ENCODE measurements around the gene ZMAT2. TPM values are rescaled to one million over a fixed set of nuclear protein-coding genes. Genes with fewer than 3 reads are reported as not detected.
"Not testable (repeated sequence)": the region's sequence is repeated elsewhere in the genome, so short reads cannot be mapped to it uniquely, and the experiment has no call there.

The ZMAT2 gene
- 10 to 100 TPM; 55.0 to 93.8 (median 73.5) TPM for total RNA-seq

DNA sequence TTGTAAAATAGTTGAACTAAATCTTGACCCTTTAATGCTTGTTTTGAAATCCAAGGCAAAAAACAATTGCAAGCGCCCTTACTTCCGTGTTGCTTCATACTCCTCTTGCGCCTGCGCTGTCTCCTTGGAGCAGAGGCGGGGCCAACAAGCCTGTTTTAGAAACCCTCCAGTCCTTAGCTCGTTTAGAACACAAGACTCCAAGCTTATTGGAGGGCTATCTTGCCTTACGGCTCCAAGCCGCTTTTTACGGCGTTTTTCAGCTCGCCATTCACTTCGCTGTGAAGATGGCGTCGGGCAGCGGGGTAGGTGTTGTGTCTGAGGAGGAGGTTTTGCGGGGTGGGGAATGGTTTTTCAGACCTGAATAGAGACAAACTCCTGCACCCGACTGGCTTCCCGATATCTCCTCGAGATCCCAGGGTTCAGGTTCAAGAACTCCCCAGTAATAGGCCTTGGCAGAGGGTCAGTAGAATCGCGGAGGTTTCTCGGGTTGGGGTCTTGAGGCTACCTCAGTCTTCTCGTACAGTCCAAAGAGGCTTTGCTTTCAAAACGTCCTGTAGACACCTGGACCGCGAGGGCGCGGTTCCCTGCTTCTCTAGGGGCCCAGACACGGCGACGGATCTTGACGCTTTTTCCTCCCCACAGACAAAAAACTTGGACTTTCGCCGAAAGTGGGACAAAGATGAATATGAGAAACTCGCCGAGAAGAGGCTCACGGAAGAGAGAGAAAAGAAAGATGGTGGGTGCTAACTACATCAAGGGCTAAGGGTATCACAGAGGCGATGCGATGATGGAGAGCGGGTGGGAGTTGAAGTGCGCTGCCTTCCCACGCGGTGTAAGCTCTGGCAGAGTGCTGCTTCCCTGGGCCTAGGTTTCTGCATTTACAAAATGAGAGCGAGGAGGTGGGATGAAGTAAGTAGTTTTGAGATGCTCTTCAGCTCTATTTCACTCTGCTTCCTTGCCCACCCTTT, at the start of gene ZMAT2:
ZMAT2 (plus strand) TSS at position 271 of the 968 bp plus-strand sequence; CDS start at position 285, 14 bp downstream.
- H3K27ac ChIP-seq = peak within 1 kb of the TSS; percentile 18 to 84
- H3K4me3 ChIP-seq = peak within 1 kb of the TSS; percentile 41 to 76 (median 69)
- in situ Hi-C loops (cut with MboI; ENCODE audit: low pct_unique_long_range_greater_than_20kb in 2 of 9, low sequenced_read_pairs in 9 of 9, unreplicated experiment in 9 of 9) = no loop called here
- H3K4me1 ChIP-seq (replicated peaks in 1 of 2) = peaks cover 5 to 7% of the 10 kb centered on the region in 2 donors
- 0 to 12% (median 2%) methylated on average over 5 to 29 of the region's 44 CpGs; no CpG with 5 or more reads in 2 of the 10 experiments for WGBS, 10 experiments
- peak; percentile 93 to 99 (median 98) for ATAC-seq (replicated peaks in 6 of 8)

GRCh38 chr5:140658870-140659269, 41.4 kb upstream of the ZMAT2 start:
- Histone ChIP-seq H3K4me1 (replicated peaks in 1 of 2) (peaks cover 3% of the 10 kb centered on the region in 2 donors), H3K4me3 (no peak overlapping the region), H3K27ac (no peak overlapping the region)
- ATAC-seq (replicated peaks in 6 of 8) = no peak
- 94 to 100% (median 96%) methylated on average over 4 to 16 of the region's 17 CpGs; no CpG with 5 or more reads in 2 of the 10 experiments for WGBS, 10 experiments
- in situ Hi-C loops (cut with MboI; ENCODE audit: low pct_unique_long_range_greater_than_20kb in 2 of 9, low sequenced_read_pairs in 9 of 9, unreplicated experiment in 9 of 9) = loop anchor here in 2 of 9 experiments (25.0 kb wide), 1 partner anchor 97 kb away; the partner anchor contains the start of genes APBB3 (in 2 of the 2), SLC35A4 (in 2 of the 2) and SRA1 (in 2 of the 2)

- not testable (repeated sequence) for ATAC-seq (replicated peaks in 6 of 8); H3K4me3 ChIP-seq; H3K4me1 ChIP-seq (replicated peaks in 1 of 2); H3K27ac ChIP-seq
- in situ Hi-C loops (cut with MboI; ENCODE audit: low pct_unique_long_range_greater_than_20kb in 2 of 9, low sequenced_read_pairs in 9 of 9, unreplicated experiment in 9 of 9) = loop anchor here in 2 of 9 experiments (25.0 kb wide), 1 partner anchor 98 kb away; the partner anchor contains the start of genes APBB3 (in 2 of the 2), SLC35A4 (in 2 of the 2) and SRA1 (in 2 of the 2)
- WGBS, 10 experiments = 17 to 100% (median 69%) methylated on average over 1 to 6 of the region's 6 CpGs
These were observed 39.9 kb upstream of the ZMAT2 start for GRCh38 chr5:140660371-140660770.

- peak in 2 of 8 experiments; percentile 11 to 13 for ATAC-seq (replicated peaks in 6 of 8)
- 0 to 59% (median 36%) methylated on average over 1 to 18 of the region's 18 CpGs; no CpG with 5 or more reads in 3 of the 10 experiments for WGBS, 10 experiments
- in situ Hi-C loops (cut with MboI; ENCODE audit: low pct_unique_long_range_greater_than_20kb in 2 of 9, low sequenced_read_pairs in 9 of 9, unreplicated experiment in 9 of 9) = loop anchor here in 2 of 9 experiments (25.0 kb wide), 1 partner anchor 102 kb away; the partner anchor contains the start of genes APBB3 (in 2 of the 2), SLC35A4 (in 2 of the 2) and SRA1 (in 2 of the 2)
- peak overlapping the region; percentile 72 to 84 (median 75) for H3K4me3 ChIP-seq
- peaks cover 14 to 15% of the 10 kb centered on the region in 2 donors for H3K4me1 ChIP-seq (replicated peaks in 1 of 2)
- peak overlapping the region; percentile 85 for H3K27ac ChIP-seq
These were observed 36.3 kb upstream of the ZMAT2 start for GRCh38 chr5:140664030-140664358.

DNA sequence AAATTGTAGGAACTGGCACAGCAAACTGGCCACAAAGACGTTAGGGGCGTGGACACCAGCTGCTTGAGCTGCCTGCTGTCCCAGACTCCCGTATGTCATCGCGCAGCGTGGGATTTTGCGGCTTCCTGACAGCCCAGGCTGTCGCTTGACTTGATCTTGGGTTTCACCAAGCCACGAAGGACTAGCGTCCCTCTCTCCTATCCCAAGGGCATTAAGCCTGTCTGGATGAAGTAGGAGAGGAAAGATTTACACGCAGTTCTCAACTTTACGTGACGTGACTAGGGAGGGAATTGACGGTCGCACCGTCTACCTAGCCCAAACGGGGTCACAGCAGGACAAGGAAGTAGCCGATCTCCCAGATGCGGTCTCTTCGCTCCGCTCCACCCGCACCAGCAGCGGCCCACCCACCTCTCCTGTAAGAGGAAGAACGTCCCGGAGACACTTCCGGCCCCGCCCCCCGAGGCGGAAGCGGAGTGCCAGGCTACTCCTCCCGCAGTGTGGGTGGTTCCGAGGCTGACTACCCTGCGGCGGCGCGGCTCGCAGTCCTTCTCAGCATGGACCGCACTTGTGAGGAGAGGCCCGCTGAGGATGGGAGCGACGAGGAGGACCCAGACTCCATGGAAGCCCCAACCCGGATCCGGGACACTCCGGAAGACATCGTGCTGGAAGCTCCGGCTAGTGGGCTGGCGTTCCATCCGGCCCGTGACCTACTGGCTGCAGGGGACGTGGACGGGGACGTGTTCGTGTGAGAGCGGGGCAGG, 35.7 kb upstream of the ZMAT2 start, which contains the start of gene WDR55:
WDR55 (plus strand) TSS at position 546 of the 761 bp plus-strand sequence; CDS start at position 555, 9 bp downstream.
- in situ Hi-C loops (cut with MboI; ENCODE audit: low pct_unique_long_range_greater_than_20kb in 2 of 9, low sequenced_read_pairs in 9 of 9, unreplicated experiment in 9 of 9) = loop anchor here in 2 of 9 experiments (25.0 kb wide), 1 partner anchor 102 kb away; the partner anchor contains the start of genes APBB3 (in 2 of the 2), SLC35A4 (in 2 of the 2) and SRA1 (in 2 of the 2)
- Histone ChIP-seq H3K27ac (peak within 1 kb of the TSS; percentile 85), H3K4me3 (peak within 1 kb of the TSS; percentile 72 to 84 (median 75)), H3K4me1 (replicated peaks in 1 of 2) (peaks cover 14 to 15% of the 10 kb centered on the region in 2 donors)
- peak; percentile 90 to 97 (median 94) for ATAC-seq (replicated peaks in 6 of 8)
- WGBS, 10 experiments = 0 to 2% (median 0%) methylated on average over 1 to 9 of the region's 54 CpGs; no CpG with 5 or more reads in 5 of the 10 experiments

DNA sequence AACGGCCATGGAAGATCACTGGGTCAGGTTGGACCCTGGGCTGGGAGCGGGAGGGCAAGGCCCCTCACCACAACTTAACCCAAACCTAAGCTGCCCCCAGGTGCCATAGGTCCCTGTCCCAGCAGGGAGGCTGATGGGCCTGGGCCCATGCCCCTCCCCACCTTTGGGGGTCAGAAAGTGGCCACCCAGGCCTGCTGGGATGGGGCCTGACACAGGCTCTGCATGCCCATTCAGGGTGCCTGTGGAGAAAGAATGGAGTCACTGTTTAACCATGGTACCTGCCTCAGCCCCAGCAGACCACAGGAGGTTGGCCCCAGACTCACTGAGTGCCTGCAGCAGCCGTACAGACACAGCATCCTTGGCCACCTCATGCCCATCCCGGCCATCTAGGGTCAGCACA, 29.2 kb upstream of the ZMAT2 start:
- in situ Hi-C loops (cut with MboI; ENCODE audit: low pct_unique_long_range_greater_than_20kb in 2 of 9, low sequenced_read_pairs in 9 of 9, unreplicated experiment in 9 of 9) = loop anchor here in 2 of 9 experiments (25.0 kb wide), 1 partner anchor 109 kb away; the partner anchor contains the start of genes APBB3 (in 2 of the 2), SLC35A4 (in 2 of the 2) and SRA1 (in 2 of the 2)
- 100% methylated on average over 1 of the region's 4 CpGs; no CpG with 5 or more reads in 9 of the 10 experiments for WGBS, 10 experiments
- ATAC-seq (replicated peaks in 6 of 8) = peak in 4 of 8 experiments; percentile 4 to 16 (median 12)
- H3K4me1 ChIP-seq (replicated peaks in 1 of 2); H3K4me3 ChIP-seq; H3K27ac ChIP-seq: not testable (repeated sequence)

DNA sequence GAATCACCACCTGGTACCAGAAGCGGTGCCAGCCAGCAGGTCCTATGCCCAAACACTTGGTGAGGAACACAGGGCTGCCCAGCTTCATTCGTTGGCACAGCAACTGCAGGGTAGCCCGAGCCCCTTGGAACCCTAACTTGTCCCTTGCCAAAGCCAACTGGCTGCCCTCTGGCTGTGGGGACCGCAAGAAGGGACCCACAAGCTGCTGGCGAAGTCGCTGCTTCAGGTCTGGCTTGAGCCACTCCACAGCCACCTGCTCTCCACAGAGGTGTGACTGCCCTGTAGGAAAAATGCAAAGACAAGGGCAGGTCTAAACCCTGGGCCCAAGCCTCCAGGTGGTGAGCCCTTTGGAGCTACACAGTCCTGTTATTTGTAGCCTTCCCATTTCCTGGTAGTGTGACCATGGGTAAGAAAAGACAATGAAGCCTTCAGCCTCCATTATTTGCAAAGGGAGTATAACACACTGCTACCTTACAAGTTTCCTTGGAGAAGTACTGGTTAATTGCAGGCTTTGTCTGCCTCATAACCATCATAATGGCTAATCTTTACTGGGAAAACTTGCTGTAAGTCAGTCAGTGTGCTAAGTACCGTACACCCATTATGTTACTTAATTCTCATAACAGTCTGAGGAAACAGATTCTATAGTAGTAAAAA, 28.6 kb upstream of the ZMAT2 start:
- H3K4me3 ChIP-seq = no peak overlapping the region
- H3K27ac ChIP-seq = no peak overlapping the region
- 80 to 100% (median 100%) methylated on average over 1 to 3 of the region's 7 CpGs; no CpG with 5 or more reads in 3 of the 10 experiments for WGBS, 10 experiments
- in situ Hi-C loops (cut with MboI; ENCODE audit: low pct_unique_long_range_greater_than_20kb in 2 of 9, low sequenced_read_pairs in 9 of 9, unreplicated experiment in 9 of 9) = loop anchor here in 2 of 9 experiments (25.0 kb wide), 1 partner anchor 109 kb away; the partner anchor contains the start of genes APBB3 (in 2 of the 2), SLC35A4 (in 2 of the 2) and SRA1 (in 2 of the 2)
- H3K4me1 ChIP-seq (replicated peaks in 1 of 2) = no peaks in the 10 kb centered on the region
- peak in 4 of 8 experiments; percentile 4 to 9 (median 6) for ATAC-seq (replicated peaks in 6 of 8)

- WGBS, 10 experiments = 60 to 93% (median 85%) methylated on average over 1 to 35 of the region's 70 CpGs; no CpG with 5 or more reads in 6 of the 10 experiments
- no peak overlapping the region for H3K4me3 ChIP-seq
- ATAC-seq (replicated peaks in 6 of 8) = peak; percentile 3 to 40 (median 23)
- H3K4me1 ChIP-seq (replicated peaks in 1 of 2) = no peaks in the 10 kb centered on the region
- in situ Hi-C loops (cut with MboI; ENCODE audit: low pct_unique_long_range_greater_than_20kb in 2 of 9, low sequenced_read_pairs in 9 of 9, unreplicated experiment in 9 of 9) = loop anchor here in 2 of 9 experiments (25.0 kb wide), 1 partner anchor 110 kb away; the partner anchor contains the start of genes APBB3 (in 2 of the 2), SLC35A4 (in 2 of the 2) and SRA1 (in 2 of the 2)
- no peak overlapping the region for H3K27ac ChIP-seq
These were observed 27.6 kb upstream of the ZMAT2 start for GRCh38 chr5:140672455-140673186.

- Histone ChIP-seq H3K27ac (no peak within 1 kb of the TSS), H3K4me3 (no peak within 1 kb of the TSS), H3K4me1 (replicated peaks in 1 of 2) (no peaks in the 10 kb centered on the region)
- ATAC-seq (replicated peaks in 6 of 8) = peak in 4 of 8 experiments; percentile 13 to 25 (median 16)
- in situ Hi-C loops (cut with MboI; ENCODE audit: low pct_unique_long_range_greater_than_20kb in 2 of 9, low sequenced_read_pairs in 9 of 9, unreplicated experiment in 9 of 9) = loop anchor here in 2 of 9 experiments (25.0 kb wide), 1 partner anchor 111 kb away; the partner anchor contains the start of genes APBB3 (in 2 of the 2), SLC35A4 (in 2 of the 2) and SRA1 (in 2 of the 2)
- 73 to 100% (median 95%) methylated on average over 1 to 7 of the region's 45 CpGs; no CpG with 5 or more reads in 6 of the 10 experiments for WGBS, 10 experiments
These were observed 26.9 kb upstream of the ZMAT2 start, which contains the start of gene DND1 for GRCh38 chr5:140673187-140673976. Gene DND1 (minus strand): TSS chr5:140673576. CDS start chr5:140673542, 34 bp downstream.

DNA sequence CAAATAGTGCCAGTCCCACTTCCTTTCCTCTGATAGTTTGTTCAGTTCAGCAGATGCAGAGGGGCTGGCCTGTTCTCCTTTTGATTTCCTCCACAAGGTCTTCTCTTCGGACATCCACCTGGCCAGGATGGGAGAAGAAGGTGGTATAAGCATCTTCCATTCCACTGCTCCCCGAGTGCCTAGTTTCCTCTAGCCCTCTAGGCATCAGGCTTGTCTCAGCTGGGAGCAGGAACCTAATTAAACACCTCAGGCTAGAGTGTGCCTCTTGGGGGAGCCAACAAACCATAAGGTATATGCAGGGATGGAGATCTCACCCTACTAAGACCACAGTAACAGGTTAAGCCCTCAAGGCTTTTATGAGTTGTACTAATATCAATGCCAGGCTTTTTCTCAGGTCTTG, 26.0 kb upstream of the ZMAT2 start:
- WGBS, 10 experiments = 87 to 100% (median 100%) methylated on average over 1 to 2 of the region's 2 CpGs; no CpG with 5 or more reads in 6 of the 10 experiments
- H3K4me3 ChIP-seq = no peak overlapping the region
- in situ Hi-C loops (cut with MboI; ENCODE audit: low pct_unique_long_range_greater_than_20kb in 2 of 9, low sequenced_read_pairs in 9 of 9, unreplicated experiment in 9 of 9) = loop anchor here in 2 of 9 experiments (25.0 kb wide), 1 partner anchor 112 kb away; the partner anchor contains the start of genes APBB3 (in 2 of the 2), SLC35A4 (in 2 of the 2) and SRA1 (in 2 of the 2)
- H3K4me1 ChIP-seq (replicated peaks in 1 of 2) = no peaks in the 10 kb centered on the region
- no peak overlapping the region for H3K27ac ChIP-seq
- ATAC-seq (replicated peaks in 6 of 8) = no peak

All from motor neuron (in vitro differentiated cells).